Measurements from ENCODE around the gene SNN.

The SNN gene

GRCh38 chr16:11716336-11716735 is 48.1 kb downstream of the SNN start:
- no peak for DNase-seq (ENCODE audit: low read depth in 1 of 2, low spot score in 1 of 2)
- no peaks in the 10 kb centered on the region for H3K27me3 ChIP-seq (ENCODE audit: insufficient read depth, poor library complexity, severe bottlenecking)
- no peak overlapping the region for H3K27ac ChIP-seq (replicated peaks)
- H3K4me3 ChIP-seq (replicated peaks; ENCODE audit: insufficient read depth, low read length) = no peak overlapping the region
- TF ChIP-seq GABPA (IDR thresholded peaks at IDR 0.05; ENCODE audit: low read depth) = no peak
- no peak for TF ChIP-seq CTCF (IDR thresholded peaks at IDR 0.05; ENCODE audit: insufficient read depth, low read length)
- no peak for TF ChIP-seq SPI1 (IDR thresholded peaks at IDR 0.05; ENCODE audit: borderline replicate concordance, low read depth)
- TF ChIP-seq POLR2AphosphoS5 (IDR thresholded peaks at IDR 0.05; ENCODE audit: low read depth) = no peak
- TF ChIP-seq REST (IDR thresholded peaks at IDR 0.05; ENCODE audit: insufficient replicate concordance, low read depth) = no peak

GRCh38 chr16:11717811-11718210 is 49.6 kb downstream of the SNN start:
- no peak for DNase-seq (ENCODE audit: low read depth in 1 of 2, low spot score in 1 of 2)
- Histone ChIP-seq H3K4me3 (replicated peaks; ENCODE audit: insufficient read depth, low read length) (no peak overlapping the region), H3K27ac (replicated peaks) (no peak overlapping the region), H3K27me3 (ENCODE audit: insufficient read depth, poor library complexity, severe bottlenecking) (no peaks in the 10 kb centered on the region)
- TF ChIP-seq POLR2AphosphoS5 (IDR thresholded peaks at IDR 0.05; ENCODE audit: low read depth) (no peak), REST (IDR thresholded peaks at IDR 0.05; ENCODE audit: insufficient replicate concordance, low read depth) (no peak), GABPA (IDR thresholded peaks at IDR 0.05; ENCODE audit: low read depth) (no peak), CTCF (IDR thresholded peaks at IDR 0.05; ENCODE audit: insufficient read depth, low read length) (no peak), SPI1 (IDR thresholded peaks at IDR 0.05; ENCODE audit: borderline replicate concordance, low read depth) (no peak)

GRCh38 chr16:11719171-11719570 is 50.9 kb downstream of the SNN start:
- H3K27me3 ChIP-seq (ENCODE audit: insufficient read depth, poor library complexity, severe bottlenecking) = no peaks in the 10 kb centered on the region
- TF ChIP-seq CTCF (IDR thresholded peaks at IDR 0.05; ENCODE audit: insufficient read depth, low read length) (no peak), GABPA (IDR thresholded peaks at IDR 0.05; ENCODE audit: low read depth) (no peak), REST (IDR thresholded peaks at IDR 0.05; ENCODE audit: insufficient replicate concordance, low read depth) (no peak), SPI1 (IDR thresholded peaks at IDR 0.05; ENCODE audit: borderline replicate concordance, low read depth) (no peak), POLR2AphosphoS5 (IDR thresholded peaks at IDR 0.05; ENCODE audit: low read depth) (no peak)
- H3K27ac ChIP-seq (replicated peaks) = no peak overlapping the region
- no peak overlapping the region for H3K4me3 ChIP-seq (replicated peaks; ENCODE audit: insufficient read depth, low read length)
- no peak for DNase-seq (ENCODE audit: low read depth in 1 of 2, low spot score in 1 of 2)
